NCI-H2107 (cell line): ENCODE data around the gene TF.
"Not testable (repeated sequence)": the region's sequence is repeated elsewhere in the genome, so short reads cannot be mapped to it uniquely, and the experiment has no call there.

Source experiments
- DNase-seq: peaks from one replicate; lab custom pipeline; 2025; lab: John Stamatoyannopoulos, UW

Gene TF

GRCh38 chr3:133745981-133746711, at the start of gene TF:
TF (plus strand) TSS chr3:133746393; CDS start chr3:133746441, 48 bp downstream.
- DNase-seq: no peak

- no peak for DNase-seq
These were observed 48.2 kb upstream of the TF start for GRCh38 chr3:133697960-133698359.

GRCh38 chr3:133699467-133699866, 46.7 kb upstream of the TF start:
- no peak for DNase-seq

- no peak for DNase-seq
These were observed 46.3 kb upstream of the TF start for GRCh38 chr3:133699903-133700302.

- no peak for DNase-seq
These were observed 45.8 kb upstream of the TF start for GRCh38 chr3:133700351-133700750.

- DNase-seq: no peak
These were observed 44.5 kb upstream of the TF start for GRCh38 chr3:133701435-133702358.

DNA sequence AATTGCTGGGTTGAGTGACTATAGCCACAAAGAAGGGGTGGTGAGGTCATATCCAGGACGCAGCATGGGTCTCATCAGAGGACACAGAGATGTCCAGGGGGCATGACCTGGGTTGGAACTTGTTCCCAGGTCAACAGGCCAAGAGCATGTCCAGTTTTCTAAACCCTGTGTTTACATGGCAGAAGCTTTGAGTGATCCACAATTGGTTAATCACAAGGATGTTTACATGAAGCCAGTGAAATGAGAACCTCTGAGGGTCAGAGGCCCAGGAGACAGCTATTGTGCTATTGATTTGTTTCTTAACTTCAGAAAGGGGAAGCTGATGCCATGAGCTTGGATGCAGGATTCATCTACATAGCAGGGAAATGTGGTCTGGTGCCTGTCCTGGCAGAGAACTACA, 42.3 kb upstream of the TF start:
- no peak for DNase-seq

GRCh38 chr3:133706033-133706432, 40.2 kb upstream of the TF start:
- no peak for DNase-seq

DNA sequence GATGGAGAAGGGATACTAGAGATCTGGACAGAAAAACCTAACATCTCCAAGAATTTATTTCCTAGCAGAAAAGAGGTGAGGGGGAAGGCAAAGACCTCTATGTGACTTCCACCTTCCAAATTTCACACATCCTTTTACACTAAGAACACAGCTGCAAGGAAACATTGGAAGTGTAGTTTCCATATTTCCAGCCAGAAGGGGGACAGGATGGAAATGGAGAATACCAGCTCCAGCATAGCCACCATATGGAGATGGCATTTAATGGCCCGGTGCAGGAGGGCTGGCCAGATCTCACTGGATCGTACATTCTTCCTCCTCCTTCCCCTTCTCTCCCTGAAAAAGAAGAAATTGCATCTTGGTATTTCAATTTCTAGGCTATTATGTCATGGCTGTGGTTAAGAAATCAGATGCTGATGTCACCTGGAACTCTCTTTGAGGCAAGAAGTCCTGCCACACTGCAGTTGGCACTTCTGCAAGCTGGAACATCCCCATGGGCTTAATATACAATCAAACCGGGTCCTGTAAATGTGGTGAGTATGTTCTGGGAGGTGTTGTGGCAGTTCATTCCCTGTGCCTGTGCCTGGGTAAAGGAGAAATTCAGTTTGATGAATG, 36.9 kb upstream of the TF start:
- DNase-seq: no peak

GRCh38 chr3:133711013-133711412, 35.2 kb upstream of the TF start:
- DNase-seq: no peak

- DNase-seq: no peak
These were observed 34.2 kb upstream of the TF start for GRCh38 chr3:133712017-133712416.

GRCh38 chr3:133713347-133713746, 32.8 kb upstream of the TF start:
- no peak for DNase-seq

DNA sequence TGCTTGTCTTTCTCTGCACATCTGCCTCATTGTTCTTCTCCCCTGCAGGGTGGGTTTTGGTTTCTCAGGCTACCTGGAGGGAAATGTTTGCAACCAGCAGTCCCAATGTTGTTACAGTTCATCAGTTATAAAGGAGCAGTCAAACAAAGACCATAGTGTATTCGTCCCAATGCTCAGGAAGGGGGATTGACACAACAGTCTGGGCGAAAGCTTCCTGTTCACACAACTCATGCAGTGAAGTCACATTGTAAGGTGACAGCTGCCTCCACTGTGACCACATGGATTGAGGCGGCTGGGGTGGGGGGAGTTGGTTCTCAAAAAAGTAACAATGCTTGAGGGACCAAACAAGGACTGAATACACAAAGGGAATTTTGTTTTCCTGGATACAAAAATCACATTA, 28.8 kb upstream of the TF start:
- DNase-seq: no peak

DNA sequence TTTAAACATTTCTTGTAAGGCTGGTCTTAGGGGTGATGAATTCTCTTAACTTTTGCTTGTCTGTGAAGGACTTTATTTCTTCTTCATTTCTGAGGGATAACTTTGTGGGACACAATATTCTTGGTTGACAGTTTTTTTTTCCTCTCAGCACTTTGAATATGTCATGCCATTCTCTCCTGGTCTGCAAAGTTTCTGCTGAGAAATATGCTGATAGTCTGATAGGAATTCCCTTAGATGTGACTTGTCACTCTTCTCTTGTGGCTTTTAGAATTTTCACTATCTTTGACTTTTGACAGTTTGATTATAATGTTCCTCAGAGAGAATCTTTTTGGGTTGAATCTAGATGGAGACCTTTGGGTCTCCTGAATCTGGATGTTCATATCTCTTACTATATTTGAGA, 23.3 kb upstream of the TF start:
- DNase-seq: no peak

- DNase-seq: no peak
These were observed 15.2 kb upstream of the TF start for GRCh38 chr3:133730993-133731392.

GRCh38 chr3:133732231-133732630, 14.0 kb upstream of the TF start:
- DNase-seq: not testable (repeated sequence)

- DNase-seq: no peak
These were observed 13.0 kb upstream of the TF start for GRCh38 chr3:133733226-133733625.

GRCh38 chr3:133734305-133734704, 11.9 kb upstream of the TF start:
- DNase-seq: no peak

DNA sequence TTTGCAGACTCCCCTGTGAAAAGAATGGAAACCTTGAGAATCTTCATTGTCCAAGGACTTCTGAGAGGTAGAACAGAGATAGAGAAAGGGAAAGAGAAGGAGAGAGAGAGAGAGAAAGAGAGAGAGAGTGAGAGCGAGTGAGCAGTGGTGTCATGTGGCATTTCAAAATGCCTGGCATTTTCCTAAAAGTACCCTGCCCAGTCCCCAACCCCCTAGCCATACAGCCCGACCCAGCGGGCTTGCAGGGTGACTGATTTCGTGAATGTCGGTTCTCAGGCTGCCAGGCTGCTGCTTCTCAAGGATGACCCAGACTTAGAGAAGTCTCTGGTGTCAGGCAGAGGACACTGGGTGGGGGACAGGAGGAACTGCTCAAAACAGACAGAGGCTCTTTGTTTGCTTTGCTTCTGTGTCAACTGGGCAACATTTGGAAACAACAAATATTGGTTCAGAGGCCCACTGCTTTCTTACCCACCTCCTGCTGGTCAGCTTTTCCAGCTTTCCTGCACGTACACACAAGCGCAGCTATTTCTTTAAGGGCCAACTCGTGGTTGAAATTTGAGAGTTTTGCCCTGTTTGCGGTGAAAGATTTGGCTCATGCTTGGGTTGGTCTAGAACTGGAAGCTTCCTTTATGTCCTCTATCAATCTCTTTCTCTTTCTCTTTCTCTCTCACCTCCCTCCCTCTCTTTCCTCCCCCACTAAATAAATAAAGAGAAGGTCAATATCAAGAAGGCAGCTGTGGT, 3.7 kb upstream of the TF start:
- DNase-seq: no peak

DNA sequence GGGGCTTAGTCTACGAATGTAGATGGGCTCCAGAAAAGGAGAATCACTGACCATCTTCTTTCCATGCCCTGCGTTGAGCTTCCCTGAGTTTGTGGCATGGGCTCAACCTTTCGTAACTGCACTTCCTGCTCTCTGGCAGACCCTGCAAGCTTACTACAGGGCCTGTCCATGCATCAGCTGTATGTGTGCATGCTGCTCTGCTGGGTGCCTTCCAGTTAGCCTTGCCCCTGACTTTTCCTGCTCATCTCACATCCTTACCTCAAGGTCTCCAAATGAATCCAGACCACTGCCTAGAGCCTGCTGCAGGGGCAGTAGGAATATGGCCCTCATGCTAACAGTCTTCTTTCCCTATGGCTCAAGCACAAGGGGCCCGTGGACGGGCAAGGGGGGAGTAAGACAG, 2.0 kb upstream of the TF start:
- no peak for DNase-seq

DNA sequence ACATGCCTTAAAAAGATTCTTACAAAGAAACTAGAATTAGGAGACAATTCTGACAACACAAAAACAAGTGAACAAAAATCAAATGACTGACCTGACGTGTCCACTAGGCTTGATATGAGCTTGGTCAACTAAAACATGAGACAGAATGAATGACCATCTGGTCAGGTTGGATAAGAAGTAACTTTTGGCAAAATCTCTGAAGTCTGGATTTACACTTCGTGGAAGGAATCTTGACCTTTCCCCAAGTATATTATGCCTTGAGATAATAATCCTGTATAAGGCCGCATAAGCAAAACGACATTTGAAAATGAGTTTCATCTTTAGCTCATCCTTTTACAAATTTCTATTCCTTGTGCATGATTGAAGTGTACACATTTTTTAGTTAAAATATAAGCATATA, 1.1 kb upstream of the TF start:
- DNase-seq: no peak

DNA sequence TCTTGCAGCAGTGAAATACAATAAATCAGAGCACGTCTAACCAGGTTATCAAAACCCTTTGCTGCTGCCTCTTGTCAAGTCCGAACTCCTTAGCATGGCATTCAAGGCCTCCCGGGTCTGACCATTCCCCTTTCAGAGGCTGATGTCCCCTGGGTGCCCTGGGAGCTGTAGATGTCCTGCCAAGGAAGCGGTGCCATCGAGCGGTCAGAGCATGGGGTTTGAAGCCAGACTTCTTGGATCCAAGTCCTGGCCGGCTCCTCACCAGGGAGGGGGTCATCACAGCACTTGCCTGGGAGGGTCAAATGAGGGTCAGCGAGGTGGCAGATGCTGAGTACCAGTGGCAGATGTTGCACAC, 496 bp downstream of the TF start:
- no peak for DNase-seq
